GM12873 (cell line): ENCODE measurements around the gene FNDC10.
A peak's percentile ranks its signal among the peaks of the same experiment; 100 is the strongest.

Source experiments
- CTCF ChIP-seq: IDR thresholded peaks from 2 replicates; pipeline ENCODE4 v1.5.1; 2012; ENCODE audit warnings: low read depth, mild to moderate bottlenecking, moderate library complexity, low read length, control low read depth; ENCODE audit not compliant: insufficient read depth; ENCODE audit errors: missing control alignments

The FNDC10 gene

GRCh38 chr1:1577367-1578011, 22.4 kb downstream of the FNDC10 start:
- TF ChIP-seq CTCF: no peak

DNA sequence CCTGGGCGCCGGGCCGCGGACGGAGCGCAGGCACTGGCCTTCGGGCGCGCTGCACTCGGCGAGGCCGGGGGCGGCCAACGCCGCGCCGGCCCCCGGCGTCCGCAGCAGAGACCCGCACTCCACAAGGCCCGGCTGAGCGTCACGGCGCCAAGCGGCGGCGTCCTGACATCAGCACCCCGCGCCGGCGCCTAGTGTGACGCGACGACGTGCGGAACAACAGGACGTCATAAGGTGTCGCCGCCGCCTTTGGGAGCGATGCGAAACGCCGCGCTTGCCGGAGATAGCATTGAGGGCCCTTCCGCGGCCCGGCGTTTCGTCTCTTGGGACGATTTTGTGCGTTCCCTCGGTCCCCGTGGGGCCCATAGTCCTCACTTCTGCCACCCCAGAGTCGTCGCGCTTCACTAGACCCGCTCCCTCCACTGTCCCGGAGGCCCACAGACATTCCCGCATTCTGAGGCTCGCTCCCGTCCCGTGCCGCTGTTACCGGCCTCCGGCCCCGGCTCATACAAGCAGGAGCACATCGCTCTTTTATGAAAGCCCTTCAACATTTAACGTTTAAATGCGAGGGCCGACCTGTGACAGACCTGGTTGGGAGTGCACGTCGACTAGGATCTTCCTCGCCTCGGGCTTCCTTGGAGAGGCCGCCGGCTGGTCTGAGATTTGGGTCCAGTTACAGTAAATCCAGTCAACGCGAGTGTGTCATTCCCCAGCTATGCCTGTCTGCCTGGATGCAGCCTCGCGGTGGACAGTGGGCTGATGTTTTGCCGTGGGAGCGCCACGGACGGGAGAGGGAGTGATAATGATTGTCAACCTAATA, 25.0 kb downstream of the FNDC10 start, which contains the start of gene SSU72:
TSS of gene SSU72 (minus strand) at position 143 of the 817 bp plus-strand sequence. CDS start 306 bp downstream, outside the sequence.
- no peak for TF ChIP-seq CTCF

GRCh38 chr1:1573843-1574720, 25.9 kb downstream of the FNDC10 start:
- peak; percentile 12 for TF ChIP-seq CTCF

GRCh38 chr1:1569341-1569740, 30.6 kb downstream of the FNDC10 start:
- no peak for TF ChIP-seq CTCF

DNA sequence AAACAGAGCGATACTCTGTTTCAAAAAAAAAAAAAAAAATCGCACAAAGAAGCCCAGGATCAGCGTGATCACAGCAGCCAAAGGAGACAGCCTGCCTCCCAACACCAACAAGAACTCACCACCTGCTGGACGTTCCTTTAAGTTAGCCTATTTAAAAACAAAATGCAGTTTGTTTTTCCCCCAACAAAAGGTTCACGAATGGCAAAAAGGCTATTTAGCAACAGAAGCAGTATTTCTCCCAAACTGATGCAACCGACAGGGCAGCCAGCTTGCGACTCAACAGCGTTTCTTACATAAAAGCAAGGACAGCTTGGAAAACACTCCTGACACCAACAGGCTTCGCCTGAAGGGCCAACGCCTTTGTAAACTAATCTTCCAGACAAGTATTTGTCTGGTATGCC, 32.0 kb downstream of the FNDC10 start:
- TF ChIP-seq CTCF: no peak

- TF ChIP-seq CTCF: no peak
Observed at GRCh38 chr1:1567152-1567875, 32.6 kb downstream of the FNDC10 start.
